Muscle of arm (tissue), 12 donors: ENCODE data around the gene CD9. TPM values are rescaled to one million over a fixed set of nuclear protein-coding genes. Genes with fewer than 3 reads are reported as not detected.
A peak's percentile ranks its signal among the peaks of the same experiment; 100 is the strongest.
"Not testable (repeated sequence)": the region's sequence is repeated elsewhere in the genome, so short reads cannot be mapped to it uniquely, and the experiment has no call there.

ENCODE experiments used
- DNase-seq: peaks from one replicate; pipeline ENCODE4 v3.0.0-alpha.2; 2013
- polyA plus RNA-seq, 12 donors: library from polyadenylated mRNA; unstranded; fragments of 120-200 nt; gene quantifications; one replicate each; pipeline ENCODE4 v1.2.1, GENCODE V29; 2013; ENCODE audit not compliant: insufficient read length in 12 of 12

The CD9 gene
- polyA plus RNA-seq, 12 donors = 52.2 to 191 (median 59.8) TPM; not detected in 1

DNA sequence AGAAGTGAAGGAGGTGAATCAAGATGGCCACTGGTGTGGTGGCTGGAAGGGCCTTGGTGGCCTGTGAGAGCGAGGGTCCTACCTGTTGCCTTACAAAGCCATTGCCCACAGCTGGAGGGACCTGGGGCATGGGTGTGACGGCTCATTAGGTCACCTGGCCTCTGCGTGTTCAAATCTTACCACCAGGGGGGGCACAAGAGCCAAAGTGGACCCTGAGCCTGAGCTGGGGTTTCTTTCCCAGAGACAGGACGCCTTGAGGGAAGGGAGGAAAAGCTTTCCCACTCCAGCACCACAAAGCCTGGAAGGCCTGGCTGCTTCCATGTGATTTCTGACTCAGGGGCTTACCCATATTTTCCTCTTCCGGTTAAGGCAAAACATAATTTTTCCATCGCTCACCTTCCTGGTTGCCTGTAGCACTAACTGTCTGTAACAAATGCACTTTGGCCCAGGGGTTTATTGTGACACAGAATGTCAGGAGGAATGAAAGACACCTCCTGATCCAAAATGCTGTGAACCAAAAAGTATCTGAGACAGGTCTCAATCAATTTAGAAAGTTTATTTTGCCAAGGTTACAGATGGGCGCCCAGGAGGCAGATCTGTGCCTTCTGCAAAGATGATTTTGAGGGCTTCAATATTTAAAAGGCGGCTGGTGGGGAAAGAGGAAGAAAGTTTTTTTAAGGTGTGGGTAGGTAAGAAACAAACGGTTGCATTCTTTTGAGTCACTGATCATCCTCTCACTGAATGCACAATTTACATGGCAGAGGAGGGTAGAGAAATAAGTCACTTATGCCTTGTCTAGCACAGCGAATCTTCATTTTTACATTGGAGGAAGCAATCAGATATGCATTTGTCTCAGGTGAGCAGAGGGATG, 4.3 kb upstream of the CD9 start:
- DNase-seq = peak; percentile 89

DNA sequence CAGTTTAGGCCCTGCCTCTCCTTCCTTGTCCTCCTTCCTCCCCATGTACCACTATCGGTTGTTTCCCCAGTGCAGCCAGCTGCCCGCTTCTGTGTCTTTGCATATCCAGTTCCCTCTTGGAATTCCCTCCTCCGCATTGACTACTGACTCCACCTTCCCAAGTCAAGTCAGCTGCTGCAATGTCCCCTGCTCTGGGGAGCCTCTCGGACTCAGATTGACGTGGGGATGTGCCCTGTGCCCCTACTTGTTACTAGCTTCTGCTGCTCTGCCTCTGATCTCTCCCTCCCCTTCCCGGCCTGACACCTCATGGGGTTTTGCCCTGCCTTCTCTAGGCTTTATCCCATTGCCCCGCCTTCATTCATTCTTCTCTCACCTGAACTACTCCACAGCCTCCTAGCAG, 2.1 kb upstream of the CD9 start:
- DNase-seq = no peak

DNA sequence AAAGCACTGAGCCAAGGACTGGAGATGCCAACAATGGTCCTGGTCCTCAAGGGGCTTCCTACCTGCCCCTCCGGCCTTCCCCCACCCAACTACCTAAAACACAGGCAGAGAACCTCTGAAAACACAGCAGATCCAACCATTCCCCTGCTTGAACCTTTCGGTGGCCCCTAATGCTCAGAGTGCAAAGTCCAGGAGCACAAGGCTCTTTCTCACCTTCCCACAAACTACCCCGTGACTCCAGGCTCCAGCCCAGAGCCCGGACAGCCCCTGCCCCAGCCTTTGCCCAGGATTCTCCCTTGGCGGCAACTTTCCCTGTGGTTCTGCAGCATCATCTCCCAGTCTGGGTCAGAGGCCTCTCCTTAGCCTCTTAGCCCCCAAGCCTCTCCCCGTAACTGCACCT, 1.6 kb upstream of the CD9 start:
- DNase-seq = no peak

DNA sequence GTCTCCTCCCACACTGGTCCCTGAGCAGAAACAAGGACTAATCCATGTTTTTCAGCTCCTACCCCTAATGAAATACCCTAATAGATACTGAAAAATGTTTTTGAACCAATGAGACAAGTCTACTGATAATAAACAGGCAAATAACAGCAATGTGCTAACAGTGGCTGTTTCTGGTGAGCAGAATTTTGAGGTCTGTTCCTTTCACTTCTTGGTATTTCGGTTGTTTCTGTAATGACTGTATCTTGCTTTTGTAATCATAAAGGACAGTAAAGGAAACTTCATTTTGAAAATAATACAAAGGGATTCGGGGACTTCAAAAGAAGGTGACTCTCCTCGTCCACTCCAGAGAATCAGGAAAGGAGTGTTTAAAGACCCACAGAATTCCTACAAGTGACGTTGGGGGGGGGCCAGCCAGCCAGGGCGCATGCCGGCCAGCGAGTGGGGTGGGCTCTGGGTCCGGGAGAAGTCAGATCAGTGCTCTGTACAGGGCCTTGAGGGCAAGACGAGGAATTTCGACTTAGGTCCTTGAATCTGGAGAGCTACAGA, 1.1 kb upstream of the CD9 start:
- no peak for DNase-seq

DNA sequence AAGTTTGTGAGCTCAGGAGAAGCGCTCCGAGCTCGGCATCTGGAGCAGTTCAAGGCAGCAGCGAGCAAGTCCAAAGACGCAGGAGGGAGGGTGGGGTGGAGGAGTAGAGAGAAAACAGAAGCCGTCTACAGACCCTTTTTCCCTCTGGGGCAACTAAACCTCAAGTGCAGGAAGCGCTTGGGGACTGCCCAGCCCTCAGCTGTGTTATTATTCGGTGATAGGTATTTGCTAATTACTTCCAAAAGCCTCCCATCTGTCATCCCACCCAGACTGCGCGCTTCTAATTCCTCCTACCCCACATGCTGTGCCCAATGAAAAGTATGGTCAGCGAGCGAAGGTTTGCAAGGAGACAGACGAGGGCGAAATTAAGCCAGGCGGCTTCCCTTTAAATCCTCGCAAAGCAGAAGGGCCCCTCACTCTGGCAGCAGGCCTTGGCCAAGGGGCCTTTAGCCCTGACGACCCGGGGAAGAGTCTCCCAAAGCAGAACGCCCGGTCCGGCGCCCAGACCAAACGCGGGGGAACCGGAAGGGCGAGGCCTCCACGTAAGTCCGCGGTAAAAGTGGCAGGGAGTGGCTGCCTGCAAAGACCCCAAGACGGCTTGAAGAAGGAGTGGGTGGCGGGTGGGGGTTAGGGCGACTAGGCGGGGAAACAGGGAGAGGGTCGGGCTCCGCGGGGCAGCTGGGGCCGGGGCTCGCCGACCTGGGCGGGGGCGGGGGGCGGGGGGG, 507 bp upstream of the CD9 start:
- DNase-seq = no peak

DNA sequence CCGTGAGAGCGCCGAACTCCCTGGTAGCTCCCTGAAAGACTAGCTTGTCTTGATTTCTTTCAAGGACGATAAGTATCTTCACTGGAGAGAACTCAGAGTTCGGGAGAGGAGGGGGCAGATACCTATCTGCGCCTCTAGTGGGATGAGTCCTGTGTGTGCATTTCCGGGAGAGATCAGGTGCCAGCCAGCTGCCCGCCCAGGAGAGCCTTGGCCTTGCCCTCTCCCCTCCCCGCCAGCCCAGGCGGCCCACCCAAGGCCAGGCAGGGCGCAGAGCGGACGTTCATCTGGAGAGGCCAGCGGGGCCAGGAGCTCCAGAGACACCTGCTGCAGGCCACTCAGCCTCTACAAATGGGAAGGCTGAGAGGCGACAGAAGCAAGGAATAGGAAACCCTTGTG, 1.0 kb downstream of the CD9 start:
- no peak for DNase-seq

DNA sequence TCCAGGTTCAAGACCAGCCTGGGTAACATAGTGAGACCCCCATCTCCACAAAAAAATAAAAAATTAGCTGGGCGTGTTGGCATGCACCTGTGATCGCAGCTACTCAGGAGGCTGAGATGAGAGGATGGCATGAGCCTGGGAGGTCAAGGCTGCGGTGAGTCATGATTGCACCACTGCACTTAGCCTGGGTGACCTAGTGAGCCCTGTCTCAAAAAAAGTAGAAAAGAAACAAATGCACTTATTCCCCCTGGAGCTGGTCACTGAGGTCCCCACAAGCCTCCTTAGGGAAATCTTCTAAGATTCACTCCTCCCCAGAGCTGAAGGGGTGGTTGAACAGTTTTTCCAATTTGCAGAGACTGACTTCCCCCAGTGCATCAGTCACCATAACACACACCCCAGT, 1.6 kb downstream of the CD9 start:
- no peak for DNase-seq

DNA sequence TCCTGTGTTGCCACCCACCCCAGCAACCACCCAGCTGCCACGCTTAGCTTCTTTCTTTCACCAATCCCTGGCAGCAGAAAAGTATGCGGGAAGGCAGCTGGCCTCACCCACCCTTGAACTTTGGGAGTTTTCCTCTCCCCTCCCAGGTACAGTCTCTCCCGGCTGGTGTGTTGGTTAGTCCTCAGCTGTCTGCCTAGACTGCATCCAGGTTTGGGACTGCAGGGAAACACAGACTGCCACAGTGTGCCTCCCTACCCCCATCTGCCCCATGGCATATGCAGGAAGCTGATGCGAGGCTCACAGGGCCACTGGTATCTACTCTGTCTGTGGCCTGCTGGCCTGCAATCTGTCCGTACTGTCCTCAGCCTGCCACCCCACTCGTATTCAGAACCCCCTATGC, 2.1 kb downstream of the CD9 start:
- no peak for DNase-seq

DNA sequence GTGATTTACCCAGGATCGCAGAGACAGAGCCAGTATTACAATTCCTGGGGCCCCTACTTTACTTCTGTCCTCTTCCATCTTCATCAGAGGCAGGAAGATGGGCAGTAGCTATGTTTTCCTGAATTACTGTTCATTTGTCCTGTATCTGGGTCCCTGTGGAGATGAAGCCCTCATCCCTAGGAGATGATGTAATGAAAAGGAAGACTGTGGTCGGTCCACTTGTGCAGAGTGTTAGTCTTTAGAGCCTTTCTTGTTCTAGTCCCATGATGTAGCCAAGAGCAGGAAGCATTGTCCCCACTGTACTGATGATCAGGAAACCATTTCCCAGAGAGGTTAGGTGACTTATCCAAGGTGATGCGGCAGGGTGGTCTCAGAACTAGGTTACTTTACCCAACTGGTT, 2.6 kb downstream of the CD9 start:
- DNase-seq = no peak

DNA sequence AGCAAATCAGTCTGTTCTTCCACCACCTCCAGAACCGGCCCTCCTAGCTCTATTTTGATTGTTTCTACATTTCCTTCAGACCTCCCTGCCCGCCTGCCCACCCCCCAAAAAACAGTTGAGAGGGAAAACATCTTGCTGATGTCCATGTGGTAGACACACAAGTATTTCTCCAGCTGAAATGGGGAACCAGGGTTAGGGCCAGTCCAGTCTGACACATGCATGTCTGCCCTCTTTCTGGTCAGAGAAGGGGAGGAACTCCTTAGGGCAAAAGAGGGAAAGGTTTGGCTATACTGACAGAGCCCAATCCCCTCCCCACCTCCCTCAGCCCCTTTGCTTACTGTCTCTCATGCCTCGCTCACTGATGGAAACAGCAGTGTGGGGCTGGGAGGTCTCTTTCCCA, 3.4 kb downstream of the CD9 start:
- DNase-seq = no peak

DNA sequence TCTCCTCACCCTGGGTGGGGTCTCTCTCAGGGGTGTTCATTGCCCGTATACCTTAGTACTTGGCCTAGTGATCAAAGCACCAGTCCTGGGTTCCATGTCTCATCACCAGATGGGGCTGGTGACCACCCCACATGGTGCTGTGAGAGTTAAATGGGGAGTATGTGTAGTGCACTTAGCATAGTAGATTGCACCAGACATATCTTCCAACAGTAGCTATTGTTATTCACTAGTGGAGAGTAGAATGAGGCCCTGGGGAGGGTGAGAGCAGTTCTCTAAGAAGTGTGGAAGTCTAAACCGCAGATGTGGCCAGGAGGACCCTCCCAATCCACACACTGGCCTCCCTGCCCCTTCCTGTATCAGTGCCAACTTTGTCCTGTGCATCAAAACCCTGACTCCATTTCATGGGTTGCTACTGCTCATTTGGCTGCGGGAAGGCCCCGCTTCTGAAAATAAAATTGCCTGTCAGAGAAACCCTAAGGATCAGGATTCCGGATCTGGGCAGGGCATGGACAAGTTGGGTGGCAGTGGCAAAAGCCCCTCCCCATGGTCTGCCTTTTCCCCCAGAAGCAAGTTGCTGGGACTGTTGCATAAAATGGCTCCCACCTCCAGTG, 4.4 kb downstream of the CD9 start:
- DNase-seq = no peak

DNA sequence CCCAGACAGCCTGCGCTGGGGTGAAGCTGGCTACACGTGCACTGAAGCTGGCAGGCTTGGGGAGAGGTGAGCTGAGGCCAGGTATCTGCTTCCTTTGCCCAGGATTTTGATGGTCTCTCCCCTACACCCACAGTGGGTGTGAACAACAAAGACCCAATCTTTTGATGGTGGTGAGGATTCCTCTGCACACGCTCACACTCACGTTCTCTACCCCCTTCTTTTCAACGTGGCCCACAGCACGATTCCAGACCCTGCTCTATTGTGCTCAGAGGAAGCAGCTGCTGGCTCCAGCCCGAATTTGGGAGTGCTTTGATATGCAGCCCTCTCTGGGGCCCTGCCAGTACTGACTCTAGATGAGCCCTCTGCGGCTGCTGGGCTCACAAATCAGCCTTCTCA, 4.9 kb downstream of the CD9 start:
- DNase-seq = no peak

DNA sequence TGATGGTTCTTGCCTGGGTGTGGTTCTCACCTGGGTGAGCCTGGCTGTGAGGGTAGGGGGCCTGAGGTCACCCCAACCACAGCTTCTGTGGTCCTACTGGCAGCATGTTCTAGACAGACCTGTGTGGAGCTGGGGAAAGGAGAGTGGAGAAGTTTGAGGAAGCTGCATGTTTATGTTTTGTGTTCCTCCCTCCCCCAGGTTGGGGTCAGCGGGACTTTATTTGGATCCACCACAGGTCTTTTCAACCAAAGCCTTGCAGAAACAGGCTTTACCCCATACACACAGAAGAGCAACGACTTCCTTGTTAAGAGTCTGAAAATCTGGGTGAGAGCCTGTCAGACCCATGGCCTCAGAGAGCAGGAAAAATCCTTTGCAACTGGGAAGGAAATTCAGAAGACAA, 5.6 kb downstream of the CD9 start:
- no peak for DNase-seq

DNA sequence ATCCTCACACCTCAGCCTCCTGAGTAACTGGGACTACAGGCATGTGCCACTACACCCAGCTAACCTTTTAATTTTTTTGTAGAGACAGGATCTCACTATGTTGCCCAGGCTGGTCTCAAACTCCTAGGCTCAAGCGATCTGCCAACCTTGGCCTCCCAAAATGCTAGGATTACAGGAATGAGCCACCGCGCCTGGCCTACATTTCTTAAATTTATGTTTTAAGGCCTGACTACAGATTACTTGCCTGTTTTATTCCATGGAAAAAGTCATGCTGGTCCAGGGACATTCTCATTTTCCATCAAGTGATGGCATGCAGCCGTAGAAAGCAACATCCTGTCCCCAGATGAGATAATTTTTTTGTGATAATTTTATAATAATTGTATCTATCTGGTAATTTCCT, 6.1 kb downstream of the CD9 start:
- peak; percentile 82 for DNase-seq

DNA sequence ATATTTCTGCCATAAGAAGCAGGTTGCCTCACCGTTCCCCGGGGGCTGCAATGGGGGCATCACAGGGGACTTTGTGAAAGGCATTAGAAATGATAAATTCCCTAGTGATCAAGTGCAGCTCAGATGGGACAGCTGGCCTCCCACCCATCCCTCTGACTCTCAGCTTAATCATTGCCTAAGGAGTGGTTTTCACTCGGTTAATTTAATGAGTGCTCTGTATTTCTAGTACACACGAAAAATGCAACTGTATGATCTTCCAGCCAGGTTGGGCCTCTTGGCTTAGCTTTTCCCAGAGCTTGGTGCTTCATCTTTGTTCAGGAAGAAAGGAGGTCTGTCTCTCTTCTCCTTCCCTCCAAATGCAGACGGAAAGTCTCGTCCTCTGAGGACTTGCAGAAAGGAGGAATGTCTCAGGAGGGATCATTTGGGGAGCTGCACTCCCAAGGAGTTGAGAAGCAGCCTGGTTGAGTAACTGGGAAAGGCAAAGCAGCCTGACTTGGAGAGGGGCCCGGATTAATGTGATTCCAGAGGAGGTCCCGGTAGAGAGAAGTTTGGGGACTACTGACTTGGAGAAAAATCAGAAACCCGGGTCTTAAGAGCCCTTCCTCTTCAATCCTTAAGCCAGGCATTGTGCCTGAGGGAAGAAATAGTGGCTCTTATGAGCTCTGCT, 7.2 kb downstream of the CD9 start:
- DNase-seq = no peak

DNA sequence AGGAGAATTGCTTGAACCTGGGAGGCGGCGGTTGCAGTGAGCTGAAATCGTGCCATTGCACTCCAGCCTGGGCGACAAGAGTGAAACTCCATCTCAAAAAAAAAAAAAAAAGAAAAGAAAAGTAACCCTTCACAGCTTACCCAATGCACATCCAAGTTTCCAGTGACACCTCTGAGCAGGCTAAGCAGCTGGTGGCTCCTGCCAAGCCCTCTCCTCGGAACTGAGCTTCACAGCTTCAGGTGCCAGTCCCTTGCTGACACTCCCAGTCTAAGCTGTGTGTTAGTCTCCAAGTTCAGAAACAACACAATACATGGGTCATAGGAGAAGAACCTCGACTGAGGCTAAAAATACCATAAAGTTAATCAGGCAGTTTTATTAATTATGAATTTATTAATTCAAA, 7.9 kb downstream of the CD9 start:
- no peak for DNase-seq

DNA sequence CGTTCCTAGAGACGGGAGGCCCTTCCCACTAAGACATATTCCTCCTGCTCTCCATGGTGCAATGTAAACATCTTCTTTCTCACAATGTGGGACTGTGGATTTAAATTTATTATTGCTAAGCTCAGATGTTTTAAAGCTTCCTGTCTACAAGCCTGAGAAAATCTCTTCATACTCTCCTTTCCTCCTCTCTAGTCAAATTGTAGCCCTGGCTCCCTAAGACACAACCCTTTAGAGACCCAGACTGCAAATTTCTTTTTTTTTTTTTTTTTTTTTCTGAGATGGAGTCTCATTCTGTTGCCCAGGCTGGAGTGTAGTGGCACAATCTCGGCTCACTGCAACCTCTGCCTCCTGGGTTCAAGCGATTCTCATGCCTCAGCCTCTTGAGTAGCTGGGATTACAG, 9.2 kb downstream of the CD9 start:
- DNase-seq = not testable (repeated sequence)

DNA sequence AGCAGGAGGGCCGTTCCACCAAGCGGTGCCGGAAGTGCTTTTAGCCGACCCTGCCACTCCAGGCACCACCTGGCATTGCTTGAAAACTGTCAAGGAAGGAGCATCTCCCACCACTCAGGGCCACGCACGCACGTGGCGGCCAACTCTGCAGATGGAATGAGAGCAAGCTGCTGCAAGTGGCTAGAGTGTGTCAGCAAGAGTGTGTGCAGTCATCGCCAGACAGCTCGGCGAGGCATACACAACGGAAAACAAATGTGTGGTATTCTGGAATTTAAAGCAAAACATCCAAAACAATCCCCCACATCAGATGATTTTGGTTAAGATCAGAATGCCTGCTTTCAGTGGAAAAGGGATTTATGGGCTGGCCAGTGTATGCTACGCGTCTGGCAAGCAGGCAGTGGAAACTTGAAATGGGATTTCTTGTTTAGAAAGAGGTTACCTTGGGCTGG, 11.2 kb downstream of the CD9 start:
- peak; percentile 73 for DNase-seq

DNA sequence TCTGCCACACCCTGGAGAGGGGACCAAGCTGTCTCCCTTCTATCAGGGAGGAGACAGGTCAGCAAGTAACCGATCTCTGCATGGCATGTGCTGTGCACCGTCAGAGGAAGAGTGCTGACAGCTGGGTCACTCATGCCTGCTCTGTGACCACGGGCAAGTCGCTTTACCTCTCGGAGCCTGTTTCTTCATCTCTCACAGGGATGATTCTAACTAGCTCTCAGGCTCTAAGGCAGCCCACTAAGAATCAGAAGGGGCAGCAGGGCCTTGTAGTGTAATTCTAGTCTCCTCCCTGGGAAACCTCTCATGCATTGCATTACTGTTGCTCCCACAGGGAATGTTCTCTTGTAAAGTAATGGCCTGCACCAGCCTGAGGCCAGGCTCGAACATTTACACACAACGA, 11.9 kb downstream of the CD9 start:
- no peak for DNase-seq

DNA sequence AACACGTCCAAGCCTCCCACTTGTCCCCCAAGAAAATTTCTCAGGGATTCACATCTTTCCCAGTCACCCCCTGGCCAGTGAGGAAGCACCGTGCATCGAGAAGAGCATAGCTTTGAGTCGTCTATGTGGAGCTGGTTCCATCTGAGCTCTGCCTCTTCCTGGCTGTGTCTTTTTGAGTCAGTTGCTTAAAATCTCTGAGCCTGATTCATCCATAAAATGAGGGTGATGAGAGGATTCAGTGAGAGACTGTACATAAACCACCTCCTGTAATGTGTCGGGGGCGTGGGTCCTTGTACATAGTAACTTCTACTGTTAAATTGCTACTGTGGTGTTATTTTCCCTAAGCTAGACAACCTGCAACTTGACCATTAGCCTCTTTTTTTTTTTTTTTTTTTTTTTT, 13.8 kb downstream of the CD9 start:
- DNase-seq = no peak

DNA sequence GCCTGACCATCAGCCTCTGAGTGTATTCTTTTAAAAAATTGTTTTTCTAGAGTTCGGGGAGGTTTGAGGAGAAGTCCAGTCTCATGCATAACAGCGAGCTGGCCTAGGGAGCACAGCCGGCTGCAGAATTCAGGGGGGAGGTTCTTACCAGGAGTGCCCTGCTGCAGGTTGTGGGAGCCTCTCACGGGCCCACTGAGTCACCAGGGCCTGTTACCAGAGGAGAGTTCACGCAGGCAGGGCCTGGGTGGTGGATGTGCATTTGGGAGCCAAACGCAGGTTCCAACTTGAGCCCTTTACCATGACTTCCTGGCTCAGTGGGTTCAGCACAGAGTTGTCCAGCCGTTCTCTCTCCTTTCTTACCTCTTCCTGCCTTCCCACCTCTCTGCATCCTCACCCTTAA, 14.4 kb downstream of the CD9 start:
- no peak for DNase-seq
